ENCODE measurements around the gene ZBTB40.

Gene ZBTB40

DNA sequence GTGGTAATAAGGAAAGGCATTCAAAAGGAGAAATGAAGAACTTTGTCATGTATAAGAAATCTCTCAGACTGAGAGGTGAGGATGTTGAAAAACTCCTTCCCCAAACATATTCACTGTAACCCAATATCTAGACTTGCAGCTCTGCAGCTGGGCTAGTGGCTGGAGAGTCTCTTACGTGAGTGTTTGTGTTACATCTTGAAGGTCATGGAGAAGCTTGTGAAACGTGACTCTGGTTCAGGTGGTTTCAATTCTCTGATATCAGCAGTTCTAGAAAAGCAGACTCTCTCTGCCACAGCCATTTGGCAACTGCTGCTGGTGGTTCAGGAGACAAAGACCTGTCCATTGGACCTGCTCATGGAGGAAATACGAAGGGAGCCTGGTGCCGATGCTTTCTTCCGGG, 56.7 kb downstream of the ZBTB40 start:
- FAIRE-seq, result no peak
- DNase-seq (ENCODE audit: insufficient read length, low spot score), result no peak
- TF ChIP-seq POU2F2 (IDR thresholded peaks at IDR 0.05; ENCODE audit: low read depth, low read length) (no peak), POLR2A (IDR thresholded peaks at IDR 0.05; ENCODE audit: low read depth, low read length) (no peak), PAX5 (IDR thresholded peaks at IDR 0.05; ENCODE audit: insufficient read depth, low read length, severe bottlenecking) (no peak), SPI1 (IDR thresholded peaks at IDR 0.05; ENCODE audit: low read depth, low read length) (no peak), POLR2AphosphoS5 (IDR thresholded peaks at IDR 0.05; ENCODE audit: low read depth, low read length) (no peak), TAF1 (IDR thresholded peaks at IDR 0.05; ENCODE audit: low read depth, low read length) (no peak)

GRCh38 chr1:22508991-22509390, 57.3 kb downstream of the ZBTB40 start:
- FAIRE-seq (no peak), DNase-seq (ENCODE audit: insufficient read length, low spot score) (no peak)
- no peak for TF ChIP-seq POLR2A (IDR thresholded peaks at IDR 0.05; ENCODE audit: low read depth, low read length)
- TF ChIP-seq SPI1 (IDR thresholded peaks at IDR 0.05; ENCODE audit: low read depth, low read length), result no peak
- TF ChIP-seq TAF1 (IDR thresholded peaks at IDR 0.05; ENCODE audit: low read depth, low read length), result no peak
- no peak for TF ChIP-seq PAX5 (IDR thresholded peaks at IDR 0.05; ENCODE audit: insufficient read depth, low read length, severe bottlenecking)
- TF ChIP-seq POU2F2 (IDR thresholded peaks at IDR 0.05; ENCODE audit: low read depth, low read length), result no peak

DNA sequence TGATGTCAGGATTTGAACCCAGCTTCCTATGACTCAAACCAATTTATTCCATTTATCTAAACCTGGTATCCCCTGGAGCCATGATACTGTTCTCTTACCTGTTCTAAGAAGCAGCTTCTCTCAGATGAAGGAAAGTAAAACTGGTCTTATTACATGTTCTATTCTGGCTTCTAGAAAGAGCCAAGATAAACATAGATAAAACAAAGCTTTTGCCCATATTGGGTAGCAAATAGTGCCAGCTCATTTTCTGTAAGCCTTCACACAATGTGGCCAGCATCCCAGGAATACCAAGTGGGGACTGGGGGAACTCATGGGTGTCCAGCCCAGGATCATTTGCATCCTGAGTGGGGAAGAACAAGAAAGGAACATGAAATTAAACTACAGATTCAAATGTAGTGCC, 58.2 kb downstream of the ZBTB40 start:
- no peak for FAIRE-seq
- no peak for DNase-seq (ENCODE audit: insufficient read length, low spot score)
- TF ChIP-seq POLR2A (IDR thresholded peaks at IDR 0.05; ENCODE audit: low read depth, low read length) (no peak), PAX5 (IDR thresholded peaks at IDR 0.05; ENCODE audit: insufficient read depth, low read length, severe bottlenecking) (no peak), POU2F2 (IDR thresholded peaks at IDR 0.05; ENCODE audit: low read depth, low read length) (no peak), SPI1 (IDR thresholded peaks at IDR 0.05; ENCODE audit: low read depth, low read length) (no peak), POLR2AphosphoS5 (IDR thresholded peaks at IDR 0.05; ENCODE audit: low read depth, low read length) (no peak), TAF1 (IDR thresholded peaks at IDR 0.05; ENCODE audit: low read depth, low read length) (no peak)

GRCh38 chr1:22512873-22513272, 61.2 kb downstream of the ZBTB40 start:
- no peak for DNase-seq (ENCODE audit: insufficient read length, low spot score)

GRCh38 chr1:22516906-22517571, 65.4 kb downstream of the ZBTB40 start:
- DNase-seq (ENCODE audit: insufficient read length, low spot score), result no peak
- FAIRE-seq, result no peak
- TF ChIP-seq POLR2A (IDR thresholded peaks at IDR 0.05; ENCODE audit: low read depth, low read length) (no peak), POU2F2 (IDR thresholded peaks at IDR 0.05; ENCODE audit: low read depth, low read length) (no peak)

More at GRCh38 chr1:22512873-22513272, 61.2 kb downstream of the ZBTB40 start:
- FAIRE-seq, result no peak
- TF ChIP-seq POU2F2 (IDR thresholded peaks at IDR 0.05; ENCODE audit: low read depth, low read length) (no peak), SPI1 (IDR thresholded peaks at IDR 0.05; ENCODE audit: low read depth, low read length) (no peak), PAX5 (IDR thresholded peaks at IDR 0.05; ENCODE audit: insufficient read depth, low read length, severe bottlenecking) (no peak), POLR2AphosphoS5 (IDR thresholded peaks at IDR 0.05; ENCODE audit: low read depth, low read length) (no peak), TAF1 (IDR thresholded peaks at IDR 0.05; ENCODE audit: low read depth, low read length) (no peak), POLR2A (IDR thresholded peaks at IDR 0.05; ENCODE audit: low read depth, low read length) (no peak)

GRCh38 chr1:22517956-22518355, 66.3 kb downstream of the ZBTB40 start:
- TF ChIP-seq POLR2A (IDR thresholded peaks at IDR 0.05; ENCODE audit: low read depth, low read length) (no peak), POLR2AphosphoS5 (IDR thresholded peaks at IDR 0.05; ENCODE audit: low read depth, low read length) (no peak), SPI1 (IDR thresholded peaks at IDR 0.05; ENCODE audit: low read depth, low read length) (no peak), POU2F2 (IDR thresholded peaks at IDR 0.05; ENCODE audit: low read depth, low read length) (no peak), PAX5 (IDR thresholded peaks at IDR 0.05; ENCODE audit: insufficient read depth, low read length, severe bottlenecking) (no peak), TAF1 (IDR thresholded peaks at IDR 0.05; ENCODE audit: low read depth, low read length) (no peak)
- DNase-seq (ENCODE audit: insufficient read length, low spot score), result no peak
- no peak for FAIRE-seq

DNA sequence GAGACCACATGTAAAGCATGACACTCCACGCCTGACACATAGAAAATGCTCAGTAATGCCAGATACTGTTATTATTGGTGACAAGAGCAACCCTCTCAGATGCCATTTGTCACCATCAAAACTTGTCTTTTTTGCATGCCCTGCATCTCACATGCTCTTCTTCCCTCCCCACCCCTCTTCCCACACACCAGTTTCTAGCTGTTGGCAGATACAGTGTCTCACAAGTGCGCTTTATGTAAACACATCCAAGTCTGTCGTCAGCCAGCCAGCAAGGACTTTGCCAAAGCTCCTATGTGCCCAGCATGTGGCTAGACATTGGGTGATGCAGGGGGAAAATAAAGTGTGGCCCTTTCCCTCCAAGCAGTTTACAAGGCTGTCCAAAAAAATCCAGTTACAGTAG, 66.7 kb downstream of the ZBTB40 start:
- DNase-seq (ENCODE audit: insufficient read length, low spot score) (no peak), FAIRE-seq (no peak)
- TF ChIP-seq POLR2AphosphoS5 (IDR thresholded peaks at IDR 0.05; ENCODE audit: low read depth, low read length), result no peak
- no peak for TF ChIP-seq TAF1 (IDR thresholded peaks at IDR 0.05; ENCODE audit: low read depth, low read length)
- no peak for TF ChIP-seq PAX5 (IDR thresholded peaks at IDR 0.05; ENCODE audit: insufficient read depth, low read length, severe bottlenecking)
- no peak for TF ChIP-seq SPI1 (IDR thresholded peaks at IDR 0.05; ENCODE audit: low read depth, low read length)
- TF ChIP-seq POU2F2 (IDR thresholded peaks at IDR 0.05; ENCODE audit: low read depth, low read length), result no peak
- TF ChIP-seq POLR2A (IDR thresholded peaks at IDR 0.05; ENCODE audit: low read depth, low read length), result no peak

- TF ChIP-seq POU2F2 (IDR thresholded peaks at IDR 0.05; ENCODE audit: low read depth, low read length) (no peak), POLR2A (IDR thresholded peaks at IDR 0.05; ENCODE audit: low read depth, low read length) (no peak), TAF1 (IDR thresholded peaks at IDR 0.05; ENCODE audit: low read depth, low read length) (no peak), POLR2AphosphoS5 (IDR thresholded peaks at IDR 0.05; ENCODE audit: low read depth, low read length) (no peak), PAX5 (IDR thresholded peaks at IDR 0.05; ENCODE audit: insufficient read depth, low read length, severe bottlenecking) (no peak)
- FAIRE-seq (no peak), DNase-seq (ENCODE audit: insufficient read length, low spot score) (no peak)
Observed at GRCh38 chr1:22520871-22521270, 69.2 kb downstream of the ZBTB40 start.

- DNase-seq (ENCODE audit: insufficient read length, low spot score) (no peak), FAIRE-seq (no peak)
- TF ChIP-seq SPI1 (IDR thresholded peaks at IDR 0.05; ENCODE audit: low read depth, low read length) (no peak), POLR2A (IDR thresholded peaks at IDR 0.05; ENCODE audit: low read depth, low read length) (no peak), PAX5 (IDR thresholded peaks at IDR 0.05; ENCODE audit: insufficient read depth, low read length, severe bottlenecking) (no peak)
Observed at GRCh38 chr1:22521692-22522091, 70.0 kb downstream of the ZBTB40 start.

DNA sequence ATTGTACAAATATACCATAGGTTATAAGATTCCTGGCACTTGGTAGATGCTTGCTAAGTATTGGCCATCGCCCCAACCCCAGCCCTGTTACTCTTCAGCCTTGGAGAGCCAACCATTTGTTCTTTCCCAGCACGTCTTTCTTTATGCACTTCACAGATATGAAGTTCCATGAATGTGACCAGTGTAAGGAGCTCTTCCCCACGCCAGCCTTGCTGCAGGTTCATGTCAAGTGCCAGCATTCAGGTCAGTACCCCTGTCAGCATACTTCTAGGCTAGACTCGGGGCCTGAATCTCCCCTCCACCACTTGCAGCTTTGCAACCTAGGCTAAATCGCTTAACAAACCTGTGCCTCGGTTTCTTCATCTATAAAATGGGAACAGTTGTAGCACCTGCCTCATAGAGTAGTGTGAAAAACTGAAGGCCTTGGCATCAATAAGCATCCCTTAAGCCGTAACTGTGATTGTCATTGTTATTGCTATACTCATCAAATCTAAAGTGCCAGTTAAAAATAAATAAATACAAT, 70.6 kb downstream of the ZBTB40 start:
- DNase-seq (ENCODE audit: insufficient read length, low spot score) (no peak), FAIRE-seq (no peak)
- TF ChIP-seq POLR2AphosphoS5 (IDR thresholded peaks at IDR 0.05; ENCODE audit: low read depth, low read length) (no peak), TAF1 (IDR thresholded peaks at IDR 0.05; ENCODE audit: low read depth, low read length) (no peak), POLR2A (IDR thresholded peaks at IDR 0.05; ENCODE audit: low read depth, low read length) (no peak), PAX5 (IDR thresholded peaks at IDR 0.05; ENCODE audit: insufficient read depth, low read length, severe bottlenecking) (no peak), POU2F2 (IDR thresholded peaks at IDR 0.05; ENCODE audit: low read depth, low read length) (no peak), SPI1 (IDR thresholded peaks at IDR 0.05; ENCODE audit: low read depth, low read length) (no peak)

All from GM12891 (cell line).